Endothelial cell (in vitro differentiated cells): ENCODE data around the gene LRP4. TPM values are rescaled to one million over a fixed set of nuclear protein-coding genes. Genes with fewer than 3 reads are reported as not detected.

ENCODE experiments used
- DNase-seq: peaks from one replicate; pipeline ENCODE4 v3.0.0; 2021; ENCODE audit warnings: low spot score
- H3K27ac Mint-ChIP-seq: one replicate; pipeline ENCODE4 v1.8.0; 2021; ENCODE audit warnings: mixed read lengths, inconsistent platforms; ENCODE audit not compliant: unreplicated experiment
- H3K27me3 Mint-ChIP-seq: one replicate; pipeline ENCODE4 v1.8.0; 2021; ENCODE audit warnings: mild to moderate bottlenecking, moderate library complexity, mixed read lengths, inconsistent platforms; ENCODE audit not compliant: unreplicated experiment
- H3K36me3 Mint-ChIP-seq: one replicate; pipeline ENCODE4 v1.8.0; 2021; ENCODE audit warnings: mild to moderate bottlenecking, low read depth, mixed read lengths, inconsistent platforms; ENCODE audit not compliant: unreplicated experiment
- H3K4me1 Mint-ChIP-seq: one replicate; pipeline ENCODE4 v1.8.0; 2021; ENCODE audit warnings: mild to moderate bottlenecking, mixed read lengths, inconsistent platforms; ENCODE audit not compliant: unreplicated experiment
- H3K4me3 Mint-ChIP-seq: one replicate; pipeline ENCODE4 v1.8.0; 2021; ENCODE audit warnings: mild to moderate bottlenecking, mixed read lengths, inconsistent platforms; ENCODE audit not compliant: unreplicated experiment
- H3K9me3 Mint-ChIP-seq: one replicate; pipeline ENCODE4 v1.8.0; 2021; ENCODE audit warnings: mixed read lengths, inconsistent platforms; ENCODE audit not compliant: unreplicated experiment
- total RNA-seq: library from RNA; stranded (reverse); fragmentation: NEBNext Ultra II Directional; extraction: Animal tissue kit (Norgen Biotek cat#: 25700); gene quantifications from one replicate; pipeline ENCODE4 v1.2.1, GENCODE V29; 2021; ENCODE audit not compliant: unreplicated experiment
- TF ChIP-seq, protein P1 (sequence below): fragments of 200-600 bp; sonication (generic); IDR thresholded peaks from one replicate; pipeline ENCODE4 v1.5.0; 2021; ENCODE audit warnings: antibody characterized with exemption; ENCODE audit not compliant: unreplicated experiment

Gene LRP4
- total RNA-seq, 1 donor from 2014 or later = 21.8 TPM

DNA sequence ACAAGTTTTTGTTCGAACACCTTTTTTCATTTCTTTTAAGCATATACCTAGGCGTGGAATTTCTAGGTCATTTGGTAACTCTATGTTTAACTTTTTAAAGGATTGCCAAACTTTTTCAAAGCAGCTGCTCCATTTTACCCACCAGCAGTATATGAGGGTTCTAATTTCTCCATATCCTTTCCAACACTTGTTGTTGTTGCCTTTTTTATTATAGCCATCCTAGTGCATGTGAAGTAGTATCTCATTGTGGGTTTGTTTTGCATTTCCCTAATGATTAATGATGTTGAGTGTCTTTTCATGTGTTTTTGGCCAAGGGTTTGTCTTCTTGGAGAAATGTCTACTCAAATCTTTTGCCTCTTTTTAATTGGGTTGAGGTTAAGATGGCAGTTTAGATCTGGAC, 42.7 kb upstream of the LRP4 start:
- no peak for DNase-seq
- Mint-ChIP-seq H3K27me3 (no peaks in the 10 kb centered on the region), H3K9me3 (no peaks in the 10 kb centered on the region), H3K4me3 (no peak overlapping the region), H3K4me1 (no peaks in the 10 kb centered on the region), H3K27ac (no peak overlapping the region), H3K36me3 (peaks cover 14% of the 10 kb centered on the region)
- TF ChIP-seq, protein P1, sequence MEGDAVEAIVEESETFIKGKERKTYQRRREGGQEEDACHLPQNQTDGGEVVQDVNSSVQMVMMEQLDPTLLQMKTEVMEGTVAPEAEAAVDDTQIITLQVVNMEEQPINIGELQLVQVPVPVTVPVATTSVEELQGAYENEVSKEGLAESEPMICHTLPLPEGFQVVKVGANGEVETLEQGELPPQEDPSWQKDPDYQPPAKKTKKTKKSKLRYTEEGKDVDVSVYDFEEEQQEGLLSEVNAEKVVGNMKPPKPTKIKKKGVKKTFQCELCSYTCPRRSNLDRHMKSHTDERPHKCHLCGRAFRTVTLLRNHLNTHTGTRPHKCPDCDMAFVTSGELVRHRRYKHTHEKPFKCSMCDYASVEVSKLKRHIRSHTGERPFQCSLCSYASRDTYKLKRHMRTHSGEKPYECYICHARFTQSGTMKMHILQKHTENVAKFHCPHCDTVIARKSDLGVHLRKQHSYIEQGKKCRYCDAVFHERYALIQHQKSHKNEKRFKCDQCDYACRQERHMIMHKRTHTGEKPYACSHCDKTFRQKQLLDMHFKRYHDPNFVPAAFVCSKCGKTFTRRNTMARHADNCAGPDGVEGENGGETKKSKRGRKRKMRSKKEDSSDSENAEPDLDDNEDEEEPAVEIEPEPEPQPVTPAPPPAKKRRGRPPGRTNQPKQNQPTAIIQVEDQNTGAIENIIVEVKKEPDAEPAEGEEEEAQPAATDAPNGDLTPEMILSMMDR = no peak

GRCh38 chr11:46958777-46959176, 40.4 kb upstream of the LRP4 start:
- Mint-ChIP-seq H3K4me3 (no peak overlapping the region), H3K9me3 (no peaks in the 10 kb centered on the region), H3K27me3 (no peaks in the 10 kb centered on the region), H3K4me1 (no peaks in the 10 kb centered on the region), H3K36me3 (peaks cover 8% of the 10 kb centered on the region), H3K27ac (no peak overlapping the region)
- DNase-seq = no peak
- TF ChIP-seq, protein P1 = no peak

- no peaks in the 10 kb centered on the region for H3K27me3 Mint-ChIP-seq
- H3K9me3 Mint-ChIP-seq = no peaks in the 10 kb centered on the region
- H3K4me3 Mint-ChIP-seq = no peak overlapping the region
- TF ChIP-seq, protein P1 = no peak
- no peak overlapping the region for H3K27ac Mint-ChIP-seq
- H3K4me1 Mint-ChIP-seq = peaks cover 4% of the 10 kb centered on the region
- no peaks in the 10 kb centered on the region for H3K36me3 Mint-ChIP-seq
- DNase-seq = no peak
Observed at GRCh38 chr11:46953093-46953492, 34.7 kb upstream of the LRP4 start.

DNA sequence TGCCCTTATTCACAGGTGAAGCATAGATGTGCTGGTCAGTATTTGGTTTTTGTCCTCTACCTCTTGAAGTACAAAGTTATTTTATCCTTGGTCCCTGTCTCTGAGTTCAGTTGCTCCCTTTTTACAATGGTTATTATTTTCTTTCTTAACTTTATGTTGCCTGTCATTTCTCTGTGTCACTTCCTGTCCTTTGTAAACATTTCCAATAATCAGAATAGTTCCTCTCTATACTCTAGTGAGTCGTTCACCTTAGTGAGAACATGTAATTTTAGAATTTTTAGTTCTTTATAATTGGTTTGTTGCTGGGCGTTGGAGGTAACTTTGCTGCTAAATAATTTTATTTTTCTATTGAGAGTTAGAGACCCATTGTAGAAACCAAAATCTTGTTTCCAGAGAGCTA, 34.2 kb upstream of the LRP4 start:
- H3K4me1 Mint-ChIP-seq = peaks cover 4% of the 10 kb centered on the region
- no peaks in the 10 kb centered on the region for H3K9me3 Mint-ChIP-seq
- H3K27ac Mint-ChIP-seq = no peak overlapping the region
- TF ChIP-seq, protein P1 = no peak
- H3K27me3 Mint-ChIP-seq = no peaks in the 10 kb centered on the region
- H3K36me3 Mint-ChIP-seq = no peaks in the 10 kb centered on the region
- no peak for DNase-seq
- H3K4me3 Mint-ChIP-seq = no peak overlapping the region

GRCh38 chr11:46951864-46952263, 33.5 kb upstream of the LRP4 start:
- no peaks in the 10 kb centered on the region for H3K27me3 Mint-ChIP-seq

More at GRCh38 chr11:46951864-46952263, 33.5 kb upstream of the LRP4 start:
- TF ChIP-seq, protein P1 = no peak
- H3K9me3 Mint-ChIP-seq = no peaks in the 10 kb centered on the region
- H3K4me3 Mint-ChIP-seq = no peak overlapping the region
- peaks cover 4% of the 10 kb centered on the region for H3K4me1 Mint-ChIP-seq
- DNase-seq = no peak
- no peak overlapping the region for H3K27ac Mint-ChIP-seq
- no peaks in the 10 kb centered on the region for H3K36me3 Mint-ChIP-seq
